Activated CD8-positive, alpha-beta memory T cell treated with anti-CD3 and anti-CD28 coated beads for 36 hours (primary cell): ENCODE results near the gene ANKRD60. TPM values are rescaled to one million over a fixed set of nuclear protein-coding genes. Genes with fewer than 3 reads are reported as not detected.

Experiments used
- CTCF ChIA-PET: fragments of 350-600 bp; sonication (Branson Sonifier 250); formaldehyde crosslinking; loops from one replicate; lab custom pipeline; 2021; ENCODE audit warnings: antibody characterized with exemption; lab: Charles Lee
- POLR2A ChIA-PET: fragments of 350-600 bp; sonication (Branson Sonifier 250); formaldehyde crosslinking; loops from one replicate; lab custom pipeline; 2021; ENCODE audit warnings: antibody characterized with exemption; lab: Charles Lee
- total RNA-seq, 2 experiments: library from RNA; stranded (reverse); gene quantifications; one replicate each; pipeline ENCODE4 v1.2.3, GENCODE V29; 2021

Gene ANKRD60, protein sequence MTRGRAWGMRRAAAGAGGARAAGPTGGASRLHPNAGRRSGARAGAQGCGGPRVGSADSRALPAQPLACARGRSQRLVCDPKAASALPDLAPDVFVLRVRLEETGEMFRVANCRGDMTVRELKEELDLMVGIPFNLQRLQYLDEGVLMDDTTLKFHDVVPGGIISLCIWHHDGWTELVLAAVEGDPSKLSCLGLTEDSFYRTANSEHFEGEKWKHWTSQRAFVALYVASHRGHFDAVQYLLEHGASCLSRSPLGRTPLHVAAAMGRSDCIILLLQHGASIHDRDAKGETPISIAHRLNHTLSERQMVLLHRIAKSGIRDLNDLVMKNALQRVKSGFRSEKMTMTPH
- total RNA-seq: not detected

DNA sequence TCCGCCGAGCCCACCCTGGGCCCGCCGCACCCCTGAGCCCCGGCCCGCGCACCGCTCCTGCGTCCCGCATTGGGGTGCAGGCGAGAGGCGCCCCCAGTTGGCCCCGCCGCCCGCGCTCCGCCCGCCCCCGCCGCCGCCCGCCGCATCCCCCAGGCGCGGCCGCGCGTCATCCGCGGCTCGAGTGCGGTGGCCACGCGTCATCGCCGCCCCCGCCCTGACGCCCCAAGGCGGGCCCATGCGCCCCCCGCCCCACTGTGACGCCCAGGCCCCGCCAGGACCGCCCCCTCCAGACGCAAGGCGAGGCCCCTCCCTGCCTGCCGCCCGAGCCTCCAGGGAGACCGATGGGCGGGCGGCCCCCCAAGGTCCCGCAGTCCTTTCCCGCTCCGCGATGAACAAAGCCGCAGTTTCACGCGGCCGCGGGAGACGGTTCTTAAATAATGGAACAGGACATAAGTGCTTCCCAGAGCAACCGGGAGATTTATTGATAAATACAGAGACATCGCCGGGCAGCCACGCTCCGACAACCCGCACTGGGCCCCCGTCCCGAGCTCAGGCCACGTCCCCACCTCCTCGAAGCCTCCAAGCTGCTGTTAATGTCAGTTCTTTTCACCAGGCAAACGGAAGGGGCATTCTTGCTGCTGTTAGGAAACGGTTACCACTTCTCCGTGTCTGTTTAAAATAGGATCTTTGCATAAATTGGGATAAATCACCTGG is at the start of gene ANKRD60:
Gene ANKRD60, minus strand, starts transcription at position 170 of the 714 bp plus-strand sequence. Its CDS starts 0 bp downstream, at position 170.
- POLR2A ChIA-PET: no interaction called here
- CTCF ChIA-PET: interaction anchor here (0.7 kb wide), 1 partner anchor 420 kb away, joined by 3 read pairs; no protein-coding TSS in a partner anchor

DNA sequence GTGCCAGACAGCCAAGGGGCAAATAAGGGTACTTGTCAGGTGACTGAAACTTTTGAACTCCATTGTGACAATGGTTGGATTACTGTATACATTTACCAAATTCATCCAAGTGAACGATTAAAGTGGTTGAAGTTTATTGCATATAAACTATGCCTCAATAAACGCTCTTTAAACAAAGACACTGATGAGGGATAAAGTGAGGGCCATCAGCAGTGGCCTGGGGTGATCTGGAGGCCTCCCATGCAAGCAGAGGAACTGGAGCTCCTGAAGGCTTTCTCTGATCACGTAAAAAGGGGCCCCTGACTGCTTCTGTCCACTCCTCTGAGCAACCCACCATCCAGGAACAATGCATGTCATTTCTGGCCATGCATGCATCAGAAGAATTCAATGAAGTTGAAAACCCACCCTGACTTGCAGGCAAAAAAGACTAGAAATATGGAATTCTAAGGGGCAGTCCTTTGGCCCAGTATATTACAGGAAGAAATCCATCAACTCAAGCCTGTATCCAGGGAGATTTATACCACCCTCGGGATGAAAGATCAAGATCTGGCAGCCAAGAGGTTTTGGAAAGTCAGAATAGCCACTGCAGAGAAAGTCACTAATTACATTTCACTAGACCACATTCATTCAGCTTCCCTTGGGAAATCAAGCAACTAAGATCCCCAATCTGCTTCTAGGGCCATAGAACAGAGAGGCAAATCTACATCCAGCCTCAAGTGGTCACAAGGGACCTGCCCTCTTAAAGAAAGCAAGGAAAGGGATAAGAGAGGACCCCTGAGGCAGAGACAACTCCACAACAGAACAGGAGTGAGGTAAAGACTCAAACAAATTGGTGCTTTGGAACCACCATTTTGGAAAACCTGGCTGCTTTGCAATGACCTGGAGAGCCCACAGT is 49.4 kb upstream of the ANKRD60 start:
- ChIA-PET CTCF (no interaction called here), POLR2A (no interaction called here)

DNA sequence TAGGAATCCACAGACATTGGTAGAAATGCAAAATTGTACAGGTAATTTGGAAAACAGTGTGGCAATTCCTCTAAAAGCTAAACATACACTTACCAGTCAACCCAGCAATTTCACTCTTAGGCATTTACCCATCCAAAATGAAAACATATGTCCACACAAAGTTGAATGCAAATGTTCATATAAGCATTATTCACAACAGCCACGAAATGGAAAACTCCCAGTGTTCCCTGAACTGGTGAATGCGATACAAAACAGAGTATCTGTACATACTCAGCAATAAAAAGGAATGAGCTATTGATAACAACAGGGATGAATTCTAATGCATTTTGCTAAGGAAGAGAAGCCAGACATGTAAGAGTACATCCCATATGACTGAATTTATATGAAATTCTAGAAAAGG is 48.7 kb upstream of the ANKRD60 start:
- ChIA-PET POLR2A (no interaction called here), CTCF (no interaction called here)

DNA sequence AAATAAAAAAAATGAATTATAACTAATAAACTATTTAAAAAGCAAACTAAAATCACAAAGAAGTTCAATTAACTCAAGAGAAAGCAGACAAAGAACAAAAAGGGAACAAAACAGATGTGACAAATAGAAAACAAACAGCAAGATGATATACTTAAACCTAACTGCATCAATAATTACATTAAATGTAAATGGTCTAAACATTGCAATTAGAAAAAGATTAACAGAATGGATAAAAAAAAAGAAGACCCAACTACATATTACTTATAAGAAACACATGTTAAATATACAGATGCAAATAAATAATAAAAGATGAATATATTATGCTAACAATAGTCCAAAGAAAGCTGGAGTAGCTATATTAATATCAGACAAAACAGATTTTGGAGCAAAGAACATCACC is 45.9 kb upstream of the ANKRD60 start:
- CTCF ChIA-PET: no interaction called here
- POLR2A ChIA-PET: no interaction called here

DNA sequence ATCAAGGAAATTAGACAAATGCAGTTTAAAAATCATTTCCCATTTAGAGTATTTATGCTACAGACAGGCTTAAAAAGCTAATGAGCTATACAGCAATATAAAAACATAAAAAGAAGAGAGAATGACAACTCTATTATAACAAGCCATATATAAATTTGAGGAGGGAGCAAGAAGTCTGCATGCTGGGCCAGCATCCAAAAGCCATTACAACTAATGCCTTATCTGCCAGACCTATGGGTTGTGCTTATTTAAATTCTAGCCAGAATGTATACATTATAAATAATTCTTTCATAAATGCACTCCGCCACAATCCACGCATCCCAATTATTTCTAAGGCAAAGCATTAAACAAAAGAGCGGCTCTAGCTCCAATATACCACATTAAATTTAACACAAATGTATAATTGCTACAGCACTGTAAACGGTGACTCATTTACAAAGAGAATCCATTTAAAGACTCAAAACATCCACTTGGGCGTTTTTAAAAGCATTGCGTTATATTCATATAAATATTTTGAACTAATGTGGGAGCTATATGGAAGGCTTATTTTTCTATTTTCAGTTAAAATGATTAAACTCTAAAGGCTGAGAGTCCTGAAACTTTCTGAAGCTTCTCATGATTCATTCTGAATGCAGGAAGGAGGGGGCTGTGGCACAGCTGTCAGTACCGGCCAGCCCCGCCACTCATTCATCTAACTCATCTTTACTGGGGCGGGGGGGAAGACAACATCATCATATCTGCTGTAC is 43.3 kb upstream of the ANKRD60 start:
- POLR2A ChIA-PET: interaction anchor here (0.5 to 0.9 kb wide), 2 partner anchors 34 to 36 kb away, joined by 4 to 6 read pairs; no protein-coding TSS in a partner anchor

DNA sequence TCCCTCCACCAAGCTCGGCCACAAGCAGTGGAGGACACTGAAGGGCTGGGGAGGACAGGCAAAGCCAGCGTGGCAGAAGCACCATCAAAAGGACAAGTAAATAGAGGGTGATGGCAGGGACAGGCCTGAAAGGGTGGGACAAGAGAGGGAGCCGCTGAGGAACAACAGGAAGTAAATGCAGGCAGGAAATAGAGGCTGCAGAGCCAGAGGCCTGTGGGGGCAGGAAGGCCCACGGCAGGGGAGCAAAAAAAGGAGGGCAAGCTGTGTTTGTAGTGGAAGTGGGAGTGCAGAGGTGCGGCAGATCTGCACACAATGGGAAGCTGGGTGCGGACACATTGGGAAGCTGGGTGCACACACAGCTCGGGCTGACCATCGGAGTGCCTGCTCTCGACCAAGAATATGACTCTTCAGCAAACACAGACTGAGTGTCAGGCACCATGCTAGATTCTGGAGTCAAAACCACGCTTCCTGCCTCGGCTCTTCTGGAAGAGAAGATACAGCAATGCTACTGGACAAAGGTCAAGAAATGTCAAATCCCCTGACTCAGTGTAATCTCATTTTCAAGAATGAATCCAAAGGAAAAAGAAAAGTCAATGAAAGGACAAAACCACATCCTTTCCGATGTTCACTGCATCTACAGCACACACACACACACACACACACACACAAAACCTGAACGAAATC is 40.6 kb upstream of the ANKRD60 start:
- ChIA-PET POLR2A (no interaction called here), CTCF (no interaction called here)

More for the DNA sequence above, 43.3 kb upstream of the ANKRD60 start:
- CTCF ChIA-PET: interaction anchor here (1.2 kb wide), 1 partner anchor 308 kb away, joined by 3 read pairs; no protein-coding TSS in a partner anchor

DNA sequence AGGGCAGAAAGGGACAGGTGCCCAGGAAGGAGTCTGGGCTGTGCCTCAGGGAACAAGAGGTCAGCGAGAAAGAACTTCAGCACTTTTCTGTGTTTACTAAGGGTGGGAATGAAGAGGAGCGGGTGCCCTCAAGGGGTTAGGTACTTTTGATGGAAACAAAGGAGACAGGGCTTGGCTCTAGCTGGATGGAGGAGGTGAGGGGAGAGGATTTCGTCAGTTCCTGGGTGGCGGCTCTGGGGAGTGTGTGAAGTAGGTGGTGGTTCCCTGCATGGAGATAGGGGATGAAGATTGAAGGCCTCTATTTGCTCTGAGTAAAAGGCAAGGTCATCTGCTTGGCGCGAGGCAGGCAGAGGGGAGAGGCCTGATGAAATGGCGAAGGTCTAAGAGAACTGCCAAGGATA is 40.0 kb upstream of the ANKRD60 start:
- CTCF ChIA-PET: no interaction called here
- POLR2A ChIA-PET: no interaction called here

DNA sequence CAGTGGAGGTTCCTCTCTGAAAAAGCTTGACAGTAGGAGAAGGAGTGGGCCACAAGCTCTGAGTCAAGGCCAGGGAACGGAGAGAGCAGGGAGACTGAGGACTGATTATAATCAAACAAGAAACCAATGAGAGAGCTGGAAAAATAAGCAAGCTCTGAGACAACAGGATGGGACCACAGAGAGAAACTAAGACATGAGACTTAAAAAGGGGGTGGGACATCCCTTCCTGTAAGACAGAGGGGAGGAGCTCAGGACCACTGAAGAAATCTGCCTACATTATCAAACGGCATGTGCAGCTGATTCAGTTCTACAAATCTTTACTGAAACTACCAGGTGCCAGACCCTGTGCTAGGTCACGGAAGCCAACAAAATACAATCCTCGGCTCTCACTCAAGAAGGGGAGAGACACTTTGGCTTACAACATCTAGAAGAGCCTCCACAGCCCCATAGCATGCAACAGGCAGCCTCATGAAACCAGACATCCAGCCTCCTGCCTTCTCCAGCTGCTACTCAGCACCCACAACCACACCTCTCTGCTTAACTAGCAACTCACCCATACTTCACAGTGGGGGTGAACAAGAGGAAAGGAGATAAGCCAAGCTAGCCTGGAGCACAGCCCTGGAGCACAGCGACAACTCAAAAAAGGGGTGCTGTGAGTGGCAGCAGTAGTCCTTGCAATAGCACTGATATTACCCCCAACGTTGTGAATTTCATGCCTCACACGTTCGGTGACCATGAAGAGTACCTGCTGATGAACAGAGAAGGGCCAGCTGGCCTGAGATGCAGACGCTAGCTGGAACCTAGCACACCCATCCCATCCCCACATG is 39.1 kb upstream of the ANKRD60 start:
- CTCF ChIA-PET: no interaction called here
- POLR2A ChIA-PET: interaction anchor here (0.7 kb wide), 1 partner anchor 13 kb away, joined by 5 read pairs; no protein-coding TSS in a partner anchor

DNA sequence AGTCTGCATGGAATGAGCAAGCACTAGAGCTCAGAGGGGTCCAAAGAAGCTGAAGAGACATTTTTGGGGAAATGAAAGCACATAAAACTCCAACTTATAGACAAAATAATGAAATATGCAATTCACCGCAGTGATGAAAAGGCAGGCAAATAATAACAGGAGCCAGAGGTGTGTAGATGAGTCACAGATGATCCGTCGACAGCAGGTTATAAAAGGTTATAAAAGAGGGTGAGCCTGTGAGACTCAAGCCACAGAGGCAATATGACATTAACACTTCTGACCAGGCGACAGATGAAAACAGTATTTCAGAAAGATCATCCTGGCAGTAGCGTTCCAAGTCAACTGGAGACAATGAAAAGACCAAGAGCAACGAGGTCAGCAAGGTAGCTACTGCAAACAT is 35.8 kb upstream of the ANKRD60 start:
- POLR2A ChIA-PET: no interaction called here
- CTCF ChIA-PET: no interaction called here

DNA sequence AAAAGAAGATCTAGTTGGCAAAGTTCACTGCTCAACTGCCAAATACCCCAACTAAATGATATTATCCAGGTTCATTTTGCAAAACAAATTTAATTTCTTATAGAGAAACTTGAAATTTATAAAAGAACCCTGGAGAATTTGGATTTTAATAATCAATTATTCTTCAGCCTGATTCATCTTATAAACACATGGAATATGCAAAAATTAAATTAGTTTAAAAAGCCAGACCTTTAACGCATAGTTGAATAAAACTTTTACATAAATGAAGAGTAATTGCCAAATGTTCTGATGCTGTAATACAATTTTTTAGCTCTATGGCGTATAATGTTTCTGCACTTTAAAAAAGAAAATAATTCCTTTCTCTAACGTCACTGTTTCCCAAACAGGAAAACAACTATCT is 33.2 kb upstream of the ANKRD60 start:
- POLR2A ChIA-PET: no interaction called here
- CTCF ChIA-PET: no interaction called here

DNA sequence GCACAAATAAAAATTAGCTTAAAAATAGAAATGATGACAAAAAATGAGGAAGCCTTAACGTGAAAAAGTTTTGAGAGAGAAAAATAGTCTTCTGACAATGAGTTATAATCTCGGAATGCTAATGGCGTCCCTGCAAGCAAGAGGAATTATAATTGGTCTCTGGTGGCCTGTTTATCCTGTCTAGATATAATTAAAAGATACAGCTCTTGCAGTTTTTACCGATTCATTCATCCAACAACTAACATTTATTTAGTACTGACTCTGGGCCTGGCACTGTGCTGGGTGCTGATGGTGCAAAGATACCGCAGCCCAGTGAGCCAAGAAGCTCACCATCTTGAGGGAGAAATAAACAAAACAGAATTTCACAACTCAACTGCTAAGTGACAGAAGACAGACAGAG is 31.6 kb upstream of the ANKRD60 start:
- ChIA-PET POLR2A (no interaction called here), CTCF (no interaction called here)

DNA sequence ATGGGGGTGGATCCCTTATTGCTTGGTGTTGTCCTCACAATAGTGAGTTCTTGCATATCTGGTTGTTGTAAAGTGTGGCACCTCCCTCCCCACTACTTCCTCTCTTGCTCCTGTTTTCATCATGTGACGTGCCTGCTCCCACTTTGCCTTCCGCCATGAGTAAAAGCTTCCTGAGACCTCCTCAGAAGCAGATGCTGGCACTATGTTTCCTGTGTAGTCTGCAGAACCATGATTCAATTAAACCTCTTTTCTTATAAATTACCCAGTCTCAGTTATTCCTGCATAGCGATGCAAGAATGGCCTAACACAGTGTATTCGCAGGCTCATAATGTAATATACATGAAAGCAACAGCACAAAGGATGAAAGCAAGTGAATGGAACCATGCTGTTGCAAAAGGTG is 28.4 kb upstream of the ANKRD60 start:
- POLR2A ChIA-PET: no interaction called here
- CTCF ChIA-PET: no interaction called here

DNA sequence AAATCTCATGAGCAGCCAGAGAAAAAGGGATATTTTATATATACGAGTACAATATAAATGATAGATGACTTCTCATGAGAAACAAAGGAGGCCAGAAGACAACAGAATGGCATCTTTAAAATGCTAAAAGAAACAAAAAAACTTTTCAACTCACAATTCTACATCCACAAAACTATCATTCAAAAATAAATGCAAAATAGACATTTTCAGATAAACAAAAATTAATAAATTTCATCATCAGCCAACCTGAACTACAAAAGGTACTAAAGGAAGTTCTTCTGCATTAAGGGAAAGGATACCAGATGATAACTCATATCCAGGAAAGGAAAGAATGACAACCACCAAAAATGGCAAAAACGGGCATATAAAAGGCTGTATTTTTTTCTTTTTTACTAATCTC is 27.9 kb upstream of the ANKRD60 start:
- ChIA-PET CTCF (no interaction called here), POLR2A (no interaction called here)

DNA sequence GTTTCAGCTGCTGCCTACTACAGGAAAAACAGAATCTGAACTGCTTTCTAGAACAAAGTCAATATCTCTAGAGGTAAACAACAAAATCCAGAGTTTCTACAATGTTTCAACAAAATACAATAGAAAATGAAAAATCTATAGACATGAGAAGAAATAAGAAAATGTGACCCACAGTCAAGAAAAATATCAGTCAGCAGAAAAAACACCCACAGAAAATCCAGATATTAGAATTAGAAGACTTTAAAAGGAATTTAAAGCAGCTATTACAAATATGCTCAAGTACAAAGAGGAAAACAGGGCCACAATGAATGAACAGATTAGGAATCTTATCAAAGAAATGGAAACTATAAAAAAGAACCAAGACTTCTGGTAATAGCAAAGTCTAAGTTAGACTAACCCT is 26.4 kb upstream of the ANKRD60 start:
- CTCF ChIA-PET: interaction anchor here (1.4 kb wide), 1 partner anchor 19 kb away, joined by 3 read pairs; no protein-coding TSS in a partner anchor
- POLR2A ChIA-PET: interaction anchor here (0.6 kb wide), 2 partner anchors 12 to 908 kb away, joined by 3 to 5 read pairs; no protein-coding TSS in a partner anchor

DNA sequence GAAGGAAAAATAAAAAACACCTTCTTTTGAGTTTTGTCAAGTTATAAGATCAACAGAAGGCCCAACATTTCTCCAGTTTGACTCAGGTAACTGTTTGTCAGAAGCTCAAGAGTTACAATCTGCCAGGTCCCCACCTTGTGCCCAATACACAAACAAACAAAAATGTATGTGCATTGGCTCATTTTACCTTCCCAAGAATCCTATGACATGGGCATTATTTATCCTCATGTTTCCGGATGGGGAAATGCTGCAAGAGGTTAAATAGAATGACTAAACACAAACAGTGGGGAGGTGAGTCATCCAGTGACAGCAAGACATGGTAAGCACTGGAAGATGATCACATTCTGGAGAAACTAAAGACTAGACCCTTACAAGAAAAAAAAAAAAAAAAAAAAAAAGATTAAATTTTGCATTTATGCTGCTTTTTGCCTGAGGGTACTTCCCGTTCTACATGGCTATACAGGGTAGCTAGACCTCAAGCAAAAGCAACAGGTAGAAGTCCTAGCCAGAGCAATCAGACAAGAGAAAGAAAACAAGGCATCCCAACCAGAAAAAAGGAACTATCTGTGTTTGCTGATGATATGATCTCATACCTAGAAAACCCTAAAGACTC is 23.6 kb upstream of the ANKRD60 start:
- ChIA-PET POLR2A (no interaction called here), CTCF (no interaction called here)

DNA sequence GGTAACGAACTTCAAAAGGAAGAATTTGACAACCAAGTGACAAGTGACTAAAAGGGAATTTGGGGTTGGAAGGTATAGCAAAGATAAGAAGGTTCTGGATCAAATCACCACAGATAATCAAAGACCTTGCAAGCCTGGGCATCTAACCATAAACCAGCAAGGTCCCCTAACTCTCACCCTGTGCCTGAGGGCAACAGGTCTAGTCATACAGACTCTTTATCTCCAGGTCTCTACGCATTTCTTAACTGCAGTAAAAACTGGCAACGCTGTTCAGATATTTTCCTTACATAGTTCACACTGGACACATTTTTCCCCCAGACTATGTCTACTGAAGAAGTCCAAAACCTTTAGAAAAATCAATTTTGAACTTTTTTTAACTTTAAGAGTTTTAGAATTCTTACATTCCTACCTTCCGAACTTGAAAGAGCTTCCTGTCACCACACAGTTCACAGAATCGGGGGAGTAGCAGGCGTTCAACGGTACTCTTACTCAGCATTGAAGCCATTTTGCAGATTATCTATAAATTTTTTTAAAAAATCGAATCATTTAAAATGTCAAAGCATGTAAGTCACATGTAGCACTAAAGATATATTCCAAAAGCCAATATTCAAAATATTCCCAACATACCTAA is 23.0 kb upstream of the ANKRD60 start:
- CTCF ChIA-PET: no interaction called here
- POLR2A ChIA-PET: no interaction called here

DNA sequence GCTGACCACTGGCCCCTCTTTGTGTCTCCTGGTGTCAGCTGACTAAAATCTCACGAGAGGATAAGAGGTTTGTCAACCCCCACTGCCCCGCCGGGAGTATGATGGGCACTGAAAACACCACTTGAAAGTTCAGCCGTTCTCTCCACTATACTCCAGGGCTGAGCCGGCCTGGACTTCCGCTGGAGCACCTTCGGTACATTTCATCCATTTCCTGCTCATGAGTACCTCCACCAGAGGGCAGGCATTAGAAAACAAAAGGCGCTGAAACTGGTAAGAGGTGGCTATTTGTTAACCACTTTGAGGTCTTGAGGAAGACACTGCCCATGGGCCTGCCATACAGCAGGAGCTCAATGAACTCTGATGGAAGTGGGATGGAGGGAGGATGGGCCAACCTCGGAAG is 17.9 kb upstream of the ANKRD60 start:
- ChIA-PET CTCF (no interaction called here), POLR2A (no interaction called here)
